Adipocyte (in vitro differentiated cells): ENCODE measurements around the gene GON4L.
"Not testable (repeated sequence)": the region's sequence is repeated elsewhere in the genome, so short reads cannot be mapped to it uniquely, and the experiment has no call there.

Experiments used
- DNase-seq: peaks from one replicate; pipeline ENCODE4 v3.0.0-alpha.2; 2015; ENCODE audit warnings: low read depth
- H3K27me3 ChIP-seq: replicated peaks from 2 replicates; pipeline ENCODE4 v1.7.0; 2013; ENCODE audit warnings: mild to moderate bottlenecking, low read length, moderate library complexity; ENCODE audit not compliant: control insufficient read depth, insufficient read depth
- H3K36me3 ChIP-seq: 2 replicates; pipeline ENCODE4 v1.7.0; 2013; ENCODE audit warnings: low read length, mild to moderate bottlenecking, moderate library complexity; ENCODE audit not compliant: control insufficient read depth, insufficient read depth, severe bottlenecking
- H3K4me1 ChIP-seq: 2 replicates; pipeline ENCODE4 v1.7.0; 2013; ENCODE audit warnings: mild to moderate bottlenecking, low read length, moderate library complexity; ENCODE audit not compliant: control insufficient read depth, insufficient read depth
- H3K4me3 ChIP-seq: 2 replicates; pipeline ENCODE4 v1.7.0; 2013; ENCODE audit warnings: mild to moderate bottlenecking, low read length, moderate library complexity
- H3K9ac ChIP-seq: 2 replicates; pipeline ENCODE4 v1.7.0; 2013; ENCODE audit warnings: mild to moderate bottlenecking, low read length, moderate library complexity
- H3K9me3 ChIP-seq: 2 replicates; pipeline ENCODE4 v1.7.0; 2013; ENCODE audit warnings: mild to moderate bottlenecking, low read length, moderate library complexity; ENCODE audit not compliant: control insufficient read depth

Gene GON4L

DNA sequence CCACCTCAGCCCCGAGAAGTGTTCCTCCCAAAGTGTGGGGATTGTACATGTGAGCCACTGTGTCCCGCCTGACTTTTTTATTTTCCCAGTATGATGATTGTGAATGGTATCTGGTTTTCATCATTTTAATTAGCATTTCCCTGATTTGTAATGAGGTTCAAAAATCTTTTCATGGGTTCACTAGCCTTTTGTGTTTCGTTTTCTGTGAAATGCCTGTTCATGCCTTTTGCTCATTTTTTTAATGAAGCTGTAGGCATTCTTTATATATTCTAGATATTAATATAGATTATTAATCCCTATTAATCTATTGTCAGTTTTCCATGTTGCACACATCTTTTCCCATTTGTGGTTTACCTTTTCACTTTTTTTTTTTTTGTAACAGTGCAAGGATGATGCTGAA lies 147.6 kb downstream of the GON4L start:
- Histone ChIP-seq H3K36me3 (no peaks in the 10 kb centered on the region), H3K4me1 (peaks cover 19% of the 10 kb centered on the region), H3K27me3 (no peaks in the 10 kb centered on the region), H3K9me3 (no peaks in the 10 kb centered on the region), H3K9ac (no peak overlapping the region), H3K4me3 (no peak overlapping the region)
- DNase-seq, result no peak

DNA sequence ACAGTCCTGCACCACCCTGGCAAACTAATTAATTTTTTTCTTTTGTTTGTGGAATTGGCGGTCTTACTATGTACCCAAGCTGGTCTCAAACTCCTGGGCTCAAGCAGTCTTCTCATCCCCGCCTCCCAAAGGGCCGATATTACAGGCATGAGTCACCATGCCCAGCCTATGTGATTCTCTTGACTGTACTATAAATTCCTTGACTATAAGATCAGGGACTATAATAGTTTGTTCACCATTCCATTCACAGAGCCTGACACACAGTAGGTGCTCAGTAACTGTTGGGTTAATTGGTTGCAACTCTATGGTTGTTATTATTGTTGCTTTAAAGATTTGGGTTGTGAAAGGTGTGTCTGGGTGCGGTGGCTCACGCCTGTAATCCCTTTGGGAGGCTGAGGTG lies 150.9 kb downstream of the GON4L start:
- Histone ChIP-seq H3K4me3 (no peak overlapping the region), H3K9ac (no peak overlapping the region), H3K9me3 (no peaks in the 10 kb centered on the region), H3K27me3 (no peaks in the 10 kb centered on the region), H3K4me1 (peaks cover 5% of the 10 kb centered on the region), H3K36me3 (no peaks in the 10 kb centered on the region)
- DNase-seq, result peak; percentile 28

DNA sequence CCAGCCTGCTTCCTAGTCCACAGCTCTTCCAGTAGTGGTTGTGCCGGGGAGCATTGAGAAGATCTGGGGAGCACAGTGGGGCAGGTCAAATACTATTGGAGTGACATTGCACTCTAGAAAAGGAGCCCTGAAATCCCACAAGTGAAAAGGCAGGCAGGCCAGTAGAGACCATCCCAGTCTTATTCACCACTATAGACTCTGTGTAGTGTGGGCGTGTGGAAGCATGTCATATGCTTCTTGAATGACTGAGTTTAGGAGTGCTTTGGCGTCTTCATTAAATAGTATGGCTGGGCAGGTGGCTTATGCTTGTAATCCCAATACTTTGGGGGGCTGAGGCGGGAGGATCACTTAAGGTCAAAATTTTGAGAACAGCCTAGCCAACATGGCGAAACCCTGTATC lies 152.6 kb downstream of the GON4L start:
- not testable (repeated sequence) for H3K27me3 ChIP-seq, DNase-seq, H3K4me1 ChIP-seq, H3K36me3 ChIP-seq, H3K9me3 ChIP-seq, H3K9ac ChIP-seq, H3K4me3 ChIP-seq

DNA sequence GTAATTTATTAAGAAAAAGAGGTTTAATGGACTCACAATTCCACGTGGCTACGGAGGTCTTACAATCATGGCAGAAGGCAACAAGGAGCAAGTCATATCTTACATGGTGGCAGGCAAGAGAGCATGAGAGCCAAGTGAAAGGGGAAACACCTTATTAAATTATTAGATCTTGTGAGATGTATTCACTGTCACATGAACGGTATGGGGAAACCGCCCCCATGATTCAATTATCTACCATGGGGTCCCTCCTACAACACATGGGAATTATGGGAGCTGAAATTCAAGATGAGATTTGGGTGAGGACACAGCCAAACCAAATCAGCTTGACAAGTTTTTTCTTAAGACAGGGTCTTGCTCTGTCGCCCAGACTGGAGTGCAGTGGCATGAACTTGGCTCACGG lies 153.8 kb downstream of the GON4L start:
- no peak overlapping the region for H3K4me3 ChIP-seq
- H3K4me1 ChIP-seq, result peaks cover 13% of the 10 kb centered on the region
- H3K36me3 ChIP-seq, result no peaks in the 10 kb centered on the region
- H3K9ac ChIP-seq, result no peak overlapping the region
- DNase-seq, result no peak
- H3K9me3 ChIP-seq, result no peaks in the 10 kb centered on the region
- H3K27me3 ChIP-seq, result no peaks in the 10 kb centered on the region

DNA sequence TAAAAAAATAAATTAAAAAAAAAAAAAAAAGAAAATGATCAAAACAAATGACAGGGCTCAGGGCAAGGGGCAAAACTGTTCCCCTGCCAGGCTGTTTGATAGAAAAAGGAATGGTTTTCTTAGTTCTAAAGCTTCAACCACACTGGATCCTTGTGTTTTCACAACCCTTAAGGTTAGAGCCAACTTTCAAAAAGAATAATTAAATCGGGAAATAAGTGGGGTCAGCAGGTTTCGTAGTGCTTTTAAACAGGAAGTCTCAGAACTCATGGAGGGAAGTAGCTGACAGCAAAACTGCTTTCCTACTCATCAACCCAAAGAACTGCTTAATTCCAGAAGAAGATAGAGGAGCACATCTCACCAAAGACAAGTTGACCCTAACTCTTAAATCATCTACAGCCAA lies 155.3 kb downstream of the GON4L start:
- H3K4me3 ChIP-seq, H3K9ac ChIP-seq, H3K9me3 ChIP-seq, DNase-seq, H3K36me3 ChIP-seq, H3K27me3 ChIP-seq: not testable (repeated sequence)
- H3K4me1 ChIP-seq, result peaks cover 13% of the 10 kb centered on the region
